GM19397 (cell line): ENCODE measurements around the gene CAMK1G.

Experiments
- ATAC-seq: cut with Tn5 transposase; IDR thresholded peaks from one replicate; pipeline ENCODE4 v1.9.1; 2021; ENCODE audit warnings: mild to moderate bottlenecking, moderate library complexity; ENCODE audit not compliant: unreplicated experiment

Gene CAMK1G

GRCh38 chr1:209633335-209633997 lies 50.0 kb downstream of the CAMK1G start:
- no peak for ATAC-seq

- ATAC-seq = no peak
Measured at GRCh38 chr1:209634005-209634737, 50.7 kb downstream of the CAMK1G start.

GRCh38 chr1:209635850-209636249 lies 52.3 kb downstream of the CAMK1G start:
- ATAC-seq = no peak

- ATAC-seq = no peak
Measured at GRCh38 chr1:209641832-209642172, 58.3 kb downstream of the CAMK1G start.

DNA sequence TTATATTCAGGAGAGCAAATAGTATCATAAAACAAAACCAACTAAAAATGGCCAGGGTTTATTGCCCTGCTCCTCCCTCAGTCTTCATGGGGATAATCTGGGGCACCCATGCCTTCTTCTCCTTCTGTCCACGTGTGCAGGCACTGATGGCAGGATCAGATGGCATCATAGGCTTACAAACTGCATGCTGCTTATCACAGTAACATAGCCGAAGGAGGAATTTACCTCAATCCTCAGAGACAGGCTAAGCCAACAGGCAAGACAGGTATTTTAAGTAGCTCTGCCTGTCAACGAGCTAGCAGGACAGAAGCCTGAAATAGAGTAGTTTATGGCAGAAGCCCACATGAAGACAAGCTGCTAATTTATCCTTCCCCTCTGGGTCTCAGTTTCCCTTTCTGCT lies 59.3 kb downstream of the CAMK1G start:
- ATAC-seq = no peak

- ATAC-seq = no peak
Measured at GRCh38 chr1:209643285-209644020, 59.9 kb downstream of the CAMK1G start.

DNA sequence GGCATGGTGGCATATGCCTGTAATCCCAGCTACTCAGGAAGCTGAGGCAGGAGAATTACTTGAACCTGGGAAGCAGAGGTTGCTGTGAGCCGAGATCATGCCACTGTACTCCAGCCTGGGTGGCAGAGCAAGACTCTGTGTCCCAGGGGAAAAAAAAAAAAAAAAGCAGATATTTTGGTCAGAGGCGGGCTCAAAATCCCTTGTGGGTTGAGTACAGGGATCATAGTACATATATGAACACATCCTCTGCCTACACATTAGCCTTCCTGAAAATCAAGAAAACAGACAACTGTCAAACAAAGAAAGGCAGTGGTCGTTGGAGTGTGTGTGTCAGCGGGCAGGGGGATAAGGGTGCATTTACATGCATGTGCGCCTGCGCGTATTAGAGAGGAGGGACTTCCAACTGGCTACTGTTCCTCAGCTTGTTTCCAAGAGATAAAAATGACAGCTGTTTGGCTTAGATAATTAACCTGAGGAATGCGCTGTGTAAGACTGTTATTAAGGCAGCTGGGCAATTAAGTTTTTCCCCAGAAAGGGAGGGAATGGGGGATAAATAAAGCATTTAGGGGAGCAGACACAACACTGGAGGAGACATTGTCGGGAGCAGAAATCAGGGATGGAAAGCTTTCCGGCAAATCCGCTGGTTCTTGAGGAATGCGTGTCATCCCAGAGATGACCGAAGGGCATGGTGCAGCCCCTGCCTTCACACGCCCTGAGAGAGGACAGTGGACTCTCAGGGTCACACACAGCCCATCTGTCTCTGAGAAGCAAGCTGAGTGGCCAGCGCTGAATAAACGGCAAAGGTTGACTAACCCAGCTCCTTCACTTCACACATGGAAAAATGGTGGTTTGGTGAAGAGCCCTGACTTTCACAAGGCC lies 62.3 kb downstream of the CAMK1G start:
- ATAC-seq = no peak

DNA sequence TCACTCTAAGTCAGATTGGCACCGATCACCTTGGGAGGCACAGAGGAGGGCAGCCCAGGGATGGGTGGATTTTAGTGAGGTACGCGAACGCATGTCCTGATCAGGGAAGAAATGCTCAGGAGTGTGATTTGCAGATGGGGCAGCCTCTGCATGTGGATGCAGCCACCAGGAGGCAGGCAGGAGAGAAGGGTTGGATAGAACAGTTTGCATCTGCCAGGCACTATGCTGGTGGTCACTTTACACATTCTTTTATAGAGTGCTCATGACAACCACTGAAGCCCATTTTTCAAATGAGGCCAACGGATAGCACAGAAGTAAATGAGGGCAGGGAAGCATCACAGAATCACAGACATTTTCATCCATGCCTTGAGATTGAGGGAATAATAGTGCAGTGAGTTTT lies 63.0 kb downstream of the CAMK1G start:
- ATAC-seq = no peak

DNA sequence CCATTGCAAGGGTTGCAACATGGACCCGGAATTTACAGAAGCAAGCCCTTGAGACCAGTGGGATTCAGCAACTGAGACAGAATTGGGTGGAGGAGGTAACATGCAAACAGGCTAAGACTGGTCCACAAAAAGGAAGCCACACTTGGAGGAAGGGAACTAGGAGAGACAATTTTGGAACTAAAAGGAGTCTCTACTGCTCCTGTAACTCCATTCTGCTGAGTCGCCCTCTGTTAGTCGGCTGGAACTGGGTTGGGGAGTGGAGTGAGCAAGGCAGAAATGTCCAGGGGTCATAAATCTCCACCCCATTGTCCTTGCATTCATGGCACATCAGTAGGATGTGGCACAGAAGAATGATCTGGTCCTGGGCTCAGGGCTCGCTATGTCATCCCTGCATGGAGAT lies 63.6 kb downstream of the CAMK1G start:
- ATAC-seq = no peak

DNA sequence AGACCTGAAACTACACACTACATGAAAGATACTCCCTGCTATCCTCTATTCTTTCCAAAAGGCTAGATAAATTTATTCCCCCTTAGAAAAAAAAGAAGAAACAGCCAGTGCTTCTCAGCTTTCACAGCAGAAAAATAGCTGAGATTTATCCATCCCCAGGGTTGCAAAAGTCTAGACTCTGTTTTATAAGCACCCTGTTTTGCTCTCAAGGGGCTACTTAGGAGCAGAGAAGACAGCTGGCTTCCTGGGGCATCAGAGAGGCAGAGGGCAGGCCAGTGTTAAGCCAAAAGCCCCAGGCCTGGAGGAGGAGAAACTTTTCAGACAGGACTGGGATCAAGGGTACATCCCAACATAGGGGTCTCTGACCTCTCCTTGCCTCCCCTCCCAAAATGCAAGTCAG lies 64.8 kb downstream of the CAMK1G start:
- no peak for ATAC-seq

DNA sequence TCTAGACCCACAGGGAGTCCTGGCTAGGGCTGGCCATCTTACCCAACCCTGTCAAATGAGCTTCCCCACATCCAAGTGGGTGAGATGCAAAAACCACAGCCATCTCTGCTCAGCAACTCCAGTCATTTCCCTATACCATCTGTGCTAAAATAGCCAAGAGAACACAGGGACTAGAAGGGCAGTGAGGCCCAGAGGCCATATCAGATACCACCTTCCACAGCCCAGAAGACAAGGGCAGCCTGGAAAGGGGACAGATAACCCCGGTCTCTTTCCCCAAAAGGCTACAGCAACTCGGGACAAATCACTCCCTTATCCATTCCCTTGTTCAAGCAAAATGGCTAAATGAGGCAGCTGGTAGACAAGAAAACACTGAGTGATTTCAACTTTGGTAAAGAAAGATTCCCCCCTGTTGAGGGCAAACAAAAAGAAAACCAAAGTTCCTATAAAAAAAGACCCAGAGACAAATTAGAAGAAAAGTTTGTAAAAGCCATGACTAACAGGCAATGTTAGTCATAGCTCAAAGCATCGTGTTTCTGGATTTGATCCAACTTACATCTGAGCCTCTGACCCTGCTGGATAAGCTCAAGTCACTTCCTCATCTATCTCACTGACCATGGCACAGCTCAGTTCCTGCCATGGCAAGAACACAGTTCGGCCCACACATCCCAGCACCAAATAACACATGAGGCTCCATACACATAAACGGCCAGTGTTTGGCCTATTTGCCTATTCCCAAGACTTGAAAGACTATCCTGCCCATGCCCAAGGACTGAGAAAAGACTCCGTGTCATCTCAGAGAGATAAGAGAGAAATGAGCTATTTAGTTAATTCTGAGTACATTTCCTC lies 65.6 kb downstream of the CAMK1G start:
- no peak for ATAC-seq

DNA sequence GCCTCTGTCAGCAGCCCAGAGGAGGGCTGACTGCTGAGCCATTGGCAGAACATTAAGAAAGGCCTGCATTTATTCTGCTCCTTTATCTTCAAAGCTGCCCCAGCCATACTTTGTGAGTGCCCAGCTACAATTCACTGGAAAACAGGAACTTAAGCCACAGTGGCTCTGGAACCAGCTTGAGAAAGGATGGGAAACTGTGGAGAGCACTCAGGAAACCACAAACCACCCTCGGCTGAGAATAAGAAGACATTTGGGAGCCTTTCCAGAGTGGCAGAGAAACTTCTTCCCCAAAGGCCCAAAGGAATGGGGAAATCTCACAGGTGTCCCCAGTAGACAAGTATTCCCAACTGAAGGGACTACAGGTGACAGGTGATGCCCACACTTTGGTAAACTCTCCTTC lies 66.9 kb downstream of the CAMK1G start:
- ATAC-seq = no peak

DNA sequence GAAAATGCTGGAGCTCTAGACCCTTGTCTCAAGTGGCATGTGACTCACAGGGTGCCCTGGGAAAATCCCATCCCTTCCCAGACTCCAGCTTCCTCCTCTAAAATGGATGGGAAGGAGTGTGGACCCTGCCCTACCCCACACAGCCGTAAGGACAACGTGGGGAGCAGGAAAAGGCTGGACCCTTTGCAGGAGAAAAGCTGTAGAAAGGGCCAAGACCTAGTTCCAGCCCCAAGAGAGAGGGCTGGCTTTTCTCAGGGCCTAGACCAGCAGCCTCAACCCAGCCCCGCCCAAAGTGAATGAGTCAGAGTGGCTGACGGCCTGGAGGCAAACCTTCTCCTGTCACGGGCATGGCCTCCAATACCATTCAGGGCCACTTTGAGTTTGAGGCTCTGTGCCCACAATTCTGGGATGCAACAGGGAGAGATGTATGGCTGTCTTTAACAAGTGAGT lies 67.6 kb downstream of the CAMK1G start:
- peak; percentile 63 for ATAC-seq

DNA sequence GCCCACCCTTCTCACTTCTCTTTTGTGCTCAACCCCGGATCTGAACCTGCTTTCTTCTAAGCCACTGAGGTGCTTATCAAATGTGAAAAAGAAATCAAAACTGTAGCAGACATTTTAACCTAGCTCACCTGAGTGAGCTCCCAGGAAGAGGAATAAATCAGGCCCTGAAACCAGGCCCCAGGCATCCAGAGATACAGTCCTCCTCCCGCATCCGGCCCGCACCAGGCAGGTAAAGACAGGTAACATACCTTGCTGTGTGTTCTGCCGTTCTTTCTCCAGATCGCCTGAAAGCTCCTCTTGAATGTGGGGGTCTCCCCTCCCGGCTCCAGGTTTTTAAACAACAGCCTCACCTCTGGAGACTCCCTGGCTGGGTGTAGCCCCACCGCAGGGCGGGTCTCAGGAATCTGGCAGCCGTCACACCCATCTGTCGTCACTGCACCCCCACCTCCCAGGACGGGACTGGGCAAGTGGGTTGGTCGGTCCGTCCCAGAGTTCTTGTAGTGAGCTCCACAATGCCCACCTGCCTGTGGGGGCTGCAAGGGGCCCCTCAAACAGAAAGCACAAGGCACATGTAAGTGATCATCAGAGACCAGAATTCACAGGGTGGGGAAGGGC lies 68.7 kb downstream of the CAMK1G start, which contains the start of gene LAMB3:
Gene LAMB3, minus strand, starts transcription at position 305 of the 615 bp plus-strand sequence. CDS start 1,481 bp downstream, outside the sequence.
- no peak for ATAC-seq

DNA sequence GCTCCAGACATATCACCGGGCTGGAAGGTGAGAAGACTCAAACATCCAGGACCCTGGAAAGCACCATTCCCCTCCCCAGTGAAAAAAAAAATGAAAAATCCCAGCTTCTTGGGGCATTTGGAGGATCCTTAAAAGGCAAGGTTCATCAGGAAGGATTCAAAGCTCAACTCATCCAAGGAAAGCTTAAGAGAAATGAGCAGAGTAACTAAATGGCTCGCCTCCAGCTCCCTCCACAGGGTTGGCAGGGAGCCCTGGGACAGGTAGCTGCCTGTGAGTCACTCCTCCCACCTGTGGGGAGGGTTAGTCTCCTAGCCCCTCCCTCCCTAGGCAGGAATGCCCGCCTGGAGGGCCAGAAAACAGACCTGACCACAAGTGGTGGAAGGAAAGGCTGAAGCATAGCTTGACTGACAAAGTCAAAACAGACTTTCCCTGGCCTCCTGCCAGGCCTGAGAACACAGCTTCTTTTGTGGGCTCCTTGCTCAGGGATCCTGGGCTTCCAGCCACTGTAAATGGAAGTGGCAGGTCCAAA lies 69.4 kb downstream of the CAMK1G start:
- peak; percentile 39 for ATAC-seq

- peak; percentile 45 for ATAC-seq
Measured at GRCh38 chr1:209653915-209654351, 70.4 kb downstream of the CAMK1G start.

- no peak for ATAC-seq
Measured at GRCh38 chr1:209655411-209656231, 72.1 kb downstream of the CAMK1G start.

DNA sequence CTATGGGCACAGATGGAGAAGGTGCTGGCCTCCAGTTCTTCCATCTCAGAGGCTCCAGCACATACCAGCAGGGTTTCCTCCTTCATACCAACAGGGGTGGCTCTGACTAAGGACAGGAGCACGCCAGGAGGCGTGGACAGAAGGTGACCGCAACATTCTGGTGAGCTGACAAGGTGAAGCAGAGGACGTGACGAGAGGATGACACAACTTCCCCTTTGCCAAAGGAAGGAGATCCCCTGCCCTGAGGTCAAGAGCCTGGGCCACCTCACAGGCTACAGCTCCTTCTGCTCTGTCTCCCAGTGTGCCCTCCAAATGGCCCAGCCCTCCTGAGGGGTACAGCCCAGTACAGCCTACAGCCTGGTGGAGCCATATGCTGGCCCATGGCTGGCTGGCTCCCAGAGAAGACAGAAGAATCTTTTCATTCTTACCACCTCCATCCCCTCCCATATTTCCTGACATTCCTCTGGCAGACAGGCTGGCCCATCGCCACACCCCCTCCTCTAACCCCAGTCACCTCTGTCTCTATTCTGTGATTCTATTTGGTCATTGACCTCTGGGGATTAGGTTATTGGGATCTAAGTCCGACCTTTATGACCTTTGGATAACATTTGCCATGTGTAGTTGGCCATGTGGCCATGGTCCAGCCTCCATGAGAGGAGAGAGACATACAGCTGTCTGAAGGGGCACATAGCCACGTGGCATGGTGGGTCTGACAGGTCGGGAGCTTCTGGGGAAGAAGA lies 73.8 kb downstream of the CAMK1G start:
- no peak for ATAC-seq
